Hepatocyte (in vitro differentiated cells): ENCODE measurements around the gene SYNDIG1. TPM values are rescaled to one million over a fixed set of nuclear protein-coding genes. Genes with fewer than 3 reads are reported as not detected.

ENCODE experiments used
- DNase-seq: peaks from one replicate; pipeline ENCODE4 v3.0.0-alpha.2; 2016; ENCODE audit warnings: low spot score
- H2AFZ ChIP-seq: fragments of 200-600 bp; sonication (generic); 2 replicates; pipeline ENCODE4 v1.6.0; 2016; ENCODE audit warnings: antibody characterized with exemption, mild to moderate bottlenecking
- H3K27ac ChIP-seq: fragments of 200-600 bp; sonication (generic); 2 replicates; pipeline ENCODE4 v1.5.1; 2016; ENCODE audit warnings: mild to moderate bottlenecking
- H3K27me3 ChIP-seq: fragments of 200-600 bp; sonication (generic); 2 replicates; pipeline ENCODE4 v1.6.1; 2016
- H3K36me3 ChIP-seq: fragments of 200-600 bp; sonication (generic); replicated peaks from 2 replicates; pipeline ENCODE4 v1.5.1; 2016; ENCODE audit warnings: low read depth; ENCODE audit not compliant: insufficient read depth
- H3K4me1 ChIP-seq: fragments of 200-600 bp; sonication (generic); 2 replicates; pipeline ENCODE4 v1.5.1; 2016; ENCODE audit warnings: mild to moderate bottlenecking, moderate library complexity; ENCODE audit not compliant: insufficient read depth
- H3K4me2 ChIP-seq: fragments of 200-600 bp; sonication (generic); 2 replicates; pipeline ENCODE4 v1.6.0; 2016
- H3K4me3 ChIP-seq: fragments of 200-600 bp; sonication (generic); 2 replicates; pipeline ENCODE4 v1.5.1; 2016; ENCODE audit warnings: mild to moderate bottlenecking
- H3K79me2 ChIP-seq: fragments of 200-600 bp; sonication (generic); 2 replicates; pipeline ENCODE4 v1.6.0; 2017; ENCODE audit warnings: mild to moderate bottlenecking
- H3K9me2 ChIP-seq: fragments of 200-600 bp; sonication (generic); replicated peaks from 2 replicates; pipeline ENCODE4 v1.6.0; 2017; ENCODE audit warnings: mild to moderate bottlenecking; ENCODE audit not compliant: insufficient read depth
- H3K9me3 ChIP-seq: fragments of 200-600 bp; sonication (generic); 2 replicates; pipeline ENCODE4 v1.5.1; 2016; ENCODE audit warnings: low read depth, mild to moderate bottlenecking
- H4K20me1 ChIP-seq: fragments of 200-600 bp; sonication (generic); 2 replicates; pipeline ENCODE4 v1.6.0; 2016; ENCODE audit warnings: mild to moderate bottlenecking; ENCODE audit not compliant: insufficient read depth, poor library complexity, severe bottlenecking
- EZH2 ChIP-seq: fragments of 200-600 bp; sonication (generic); IDR thresholded peaks from 2 replicates; pipeline ENCODE4 v1.6.1; 2016; ENCODE audit warnings: antibody characterized with exemption, mild to moderate bottlenecking, borderline replicate concordance
- EZH2phosphoT487 ChIP-seq: fragments of 200-600 bp; sonication (generic); IDR thresholded peaks from one replicate; pipeline ENCODE4 v1.6.1; 2018; ENCODE audit warnings: antibody characterized with exemption, mild to moderate bottlenecking, low read depth, moderate library complexity; ENCODE audit not compliant: unreplicated experiment, severe bottlenecking
- WGBS: methylation state at CpG from one replicate; pipeline ENCODE4 v1.1.6; 2016; ENCODE audit warnings: low lambda C conversion rate; ENCODE audit errors: missing lambda C conversion rate; 5-methylcytosine and 5-hydroxymethylcytosine counted together
- polyA plus RNA-seq: library from polyadenylated mRNA; unstranded; fragments of >200 nt; fragmentation: Nextera tagmentation; extraction: Ambion mirVana; gene quantifications from 2 replicates; pipeline ENCODE4 v1.2.1, GENCODE V29; 2016
- total RNA-seq: library from RNA; depleted of rRNA; stranded (reverse); fragments of >200 nt; gene quantifications from 2 replicates; pipeline ENCODE4 v1.2.3, GENCODE V29; 2014
- TF ChIP-seq, protein P1 (sequence below): fragments of 200-600 bp; sonication (generic); IDR thresholded peaks from 2 replicates; pipeline ENCODE4 v1.5.1; 2016; ENCODE audit warnings: antibody characterized with exemption, mild to moderate bottlenecking; ENCODE audit not compliant: poor library complexity

Gene SYNDIG1
- total and polyA plus RNA-seq, 2 experiments from 2014 or later, result 1.5 to 2.3 TPM

DNA sequence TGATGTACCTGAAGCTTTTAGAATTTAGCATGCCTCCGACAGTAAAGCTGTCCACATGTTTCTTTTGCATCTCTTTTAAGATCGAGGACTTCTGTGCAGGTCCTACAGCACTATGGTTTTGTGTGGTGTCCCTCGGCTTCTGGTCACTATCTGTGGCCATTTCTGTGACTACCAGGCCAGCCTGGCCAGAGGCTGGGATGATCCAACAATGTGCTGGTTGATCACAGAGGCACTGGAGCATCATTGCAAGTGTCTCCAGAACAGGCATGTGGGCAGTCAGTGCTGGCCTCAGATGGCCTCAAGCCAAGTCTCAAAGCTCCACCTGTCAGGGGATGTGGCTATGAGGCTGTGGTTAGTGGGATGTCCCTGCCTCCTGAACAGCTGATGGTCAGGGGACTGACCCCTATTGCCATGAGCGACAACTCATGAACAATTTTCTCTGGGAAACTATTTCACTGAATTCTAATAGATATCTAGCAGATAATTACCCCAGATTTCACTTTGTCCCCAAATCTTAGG lies 136.6 kb downstream of the SYNDIG1 start:
- TF ChIP-seq, protein P1, sequence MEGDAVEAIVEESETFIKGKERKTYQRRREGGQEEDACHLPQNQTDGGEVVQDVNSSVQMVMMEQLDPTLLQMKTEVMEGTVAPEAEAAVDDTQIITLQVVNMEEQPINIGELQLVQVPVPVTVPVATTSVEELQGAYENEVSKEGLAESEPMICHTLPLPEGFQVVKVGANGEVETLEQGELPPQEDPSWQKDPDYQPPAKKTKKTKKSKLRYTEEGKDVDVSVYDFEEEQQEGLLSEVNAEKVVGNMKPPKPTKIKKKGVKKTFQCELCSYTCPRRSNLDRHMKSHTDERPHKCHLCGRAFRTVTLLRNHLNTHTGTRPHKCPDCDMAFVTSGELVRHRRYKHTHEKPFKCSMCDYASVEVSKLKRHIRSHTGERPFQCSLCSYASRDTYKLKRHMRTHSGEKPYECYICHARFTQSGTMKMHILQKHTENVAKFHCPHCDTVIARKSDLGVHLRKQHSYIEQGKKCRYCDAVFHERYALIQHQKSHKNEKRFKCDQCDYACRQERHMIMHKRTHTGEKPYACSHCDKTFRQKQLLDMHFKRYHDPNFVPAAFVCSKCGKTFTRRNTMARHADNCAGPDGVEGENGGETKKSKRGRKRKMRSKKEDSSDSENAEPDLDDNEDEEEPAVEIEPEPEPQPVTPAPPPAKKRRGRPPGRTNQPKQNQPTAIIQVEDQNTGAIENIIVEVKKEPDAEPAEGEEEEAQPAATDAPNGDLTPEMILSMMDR, result no peak
- TF ChIP-seq EZH2phosphoT487, result no peak
- TF ChIP-seq EZH2, result no peak
- Histone ChIP-seq H3K4me2 (no peak overlapping the region), H3K27me3 (no peaks in the 10 kb centered on the region), H3K4me1 (no peaks in the 10 kb centered on the region), H3K36me3 (no peaks in the 10 kb centered on the region), H3K4me3 (no peak overlapping the region), H3K9me2 (no peaks in the 10 kb centered on the region), H4K20me1 (no peaks in the 10 kb centered on the region), H2AFZ (no peak overlapping the region), H3K9me3 (no peaks in the 10 kb centered on the region), H3K27ac (no peak overlapping the region), H3K79me2 (no peaks in the 10 kb centered on the region)
- DNase-seq, result no peak
- 88% methylated on average over 4 of the region's 4 CpGs for WGBS

DNA sequence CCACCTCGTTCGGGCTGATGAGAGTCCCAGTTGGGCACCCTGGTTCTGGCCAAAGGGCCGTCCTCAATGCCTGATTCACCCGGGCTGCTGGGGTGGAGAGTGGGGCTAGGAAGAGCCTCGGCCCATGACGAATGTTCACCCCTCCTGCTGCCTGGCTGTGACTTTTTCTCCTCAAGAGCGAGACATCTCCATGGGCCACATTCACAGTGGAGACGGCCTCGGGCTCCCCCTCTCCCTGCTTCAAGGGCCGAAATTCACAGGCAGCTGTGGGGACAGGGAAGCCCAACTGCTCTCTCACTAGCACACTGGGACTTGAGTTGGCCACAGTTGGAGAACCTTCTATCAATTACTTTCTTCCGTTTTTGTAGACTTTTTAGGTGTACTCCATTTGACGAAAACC lies 138.0 kb downstream of the SYNDIG1 start:
- Histone ChIP-seq H3K4me3 (no peak overlapping the region), H3K27me3 (no peaks in the 10 kb centered on the region), H3K4me2 (no peak overlapping the region), H3K4me1 (no peaks in the 10 kb centered on the region), H3K9me3 (no peaks in the 10 kb centered on the region), H3K36me3 (no peaks in the 10 kb centered on the region), H2AFZ (no peak overlapping the region), H3K79me2 (no peaks in the 10 kb centered on the region), H3K9me2 (no peaks in the 10 kb centered on the region), H4K20me1 (no peaks in the 10 kb centered on the region), H3K27ac (no peak overlapping the region)
- no peak for DNase-seq
- WGBS, result 91% methylated on average over 12 of the region's 12 CpGs
- TF ChIP-seq EZH2 (no peak), EZH2phosphoT487 (no peak)
- TF ChIP-seq, protein P1, result no peak

DNA sequence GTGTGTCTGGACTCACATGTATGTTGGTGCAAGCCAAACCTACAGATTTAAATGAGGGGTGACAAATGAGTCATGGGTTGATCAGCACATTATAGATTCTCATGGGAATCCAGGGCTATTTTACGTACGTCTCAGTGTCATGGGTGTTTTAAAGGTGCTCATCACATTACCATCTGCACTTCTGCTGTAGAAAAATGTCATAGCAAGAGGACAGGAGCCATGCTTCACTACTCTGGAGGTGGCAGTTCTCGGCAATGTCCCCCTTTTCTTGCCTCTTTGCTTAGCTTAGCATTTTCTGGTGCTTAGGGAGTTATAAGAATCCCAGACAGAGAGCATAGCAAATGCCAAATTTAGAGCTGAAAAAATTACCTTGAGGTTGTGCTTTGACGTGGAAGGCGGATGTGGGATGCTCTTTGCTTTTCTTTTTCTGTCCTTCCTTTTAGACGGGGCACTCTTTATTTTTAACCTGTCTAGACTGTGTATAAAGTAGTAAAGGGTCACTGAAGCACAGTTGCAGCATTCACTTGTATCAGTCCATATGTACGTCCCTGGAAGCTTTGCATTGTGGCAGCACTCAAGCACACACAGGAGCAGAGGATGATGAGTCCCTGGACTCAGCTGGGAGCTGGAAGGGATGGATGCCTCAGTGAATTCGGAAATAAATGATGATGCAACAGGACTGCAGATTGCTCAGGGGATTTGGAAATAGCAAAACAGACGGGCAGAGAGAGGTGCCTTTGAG lies 139.7 kb downstream of the SYNDIG1 start:
- DNase-seq, result no peak
- no peaks in the 10 kb centered on the region for H3K27me3 ChIP-seq
- H2AFZ ChIP-seq, result no peak overlapping the region
- H4K20me1 ChIP-seq, result no peaks in the 10 kb centered on the region
- H3K27ac ChIP-seq, result no peak overlapping the region
- H3K9me2 ChIP-seq, result no peaks in the 10 kb centered on the region
- H3K4me3 ChIP-seq, result no peak overlapping the region
- H3K4me2 ChIP-seq, result no peak overlapping the region
- no peaks in the 10 kb centered on the region for H3K36me3 ChIP-seq
- no peaks in the 10 kb centered on the region for H3K9me3 ChIP-seq
- no peaks in the 10 kb centered on the region for H3K79me2 ChIP-seq
- 79% methylated on average over 9 of the region's 9 CpGs for WGBS
- no peaks in the 10 kb centered on the region for H3K4me1 ChIP-seq
- no peak for TF ChIP-seq EZH2phosphoT487
- TF ChIP-seq, protein P1, result no peak
- no peak for TF ChIP-seq EZH2
